H1 (cell line): Measurements from ENCODE around the gene AGBL4. TPM values are rescaled to one million over a fixed set of nuclear protein-coding genes. Genes with fewer than 3 reads are reported as not detected.

ENCODE experiments used
- CTCF ChIA-PET: fragments of 300-600 bp; sonication (Branson Sonifier 250); formaldehyde crosslinking; loops from one replicate; lab custom pipeline; 2021; ENCODE audit not compliant: partially characterized antibody; lab: Charles Lee
- POLR2A ChIA-PET: fragments of 300-600 bp; sonication (Branson Sonifier 250); formaldehyde crosslinking; loops from one replicate; lab custom pipeline; 2021; ENCODE audit warnings: inconsistent platforms; ENCODE audit not compliant: partially characterized antibody; lab: Charles Lee
- DNase-seq, 2 experiments: peaks; one replicate each; pipeline versions ENCODE4 v3.0.0 to v3.0.0-alpha.2; 2010 to 2022; ENCODE audit warnings: low spot score in 2 of 2, low read depth in 1 of 2, mixed read lengths in 1 of 2
- FAIRE-seq: peaks from 2 replicates; lab custom pipeline; 2011; peaks lifted over from hg19 to GRCh38; lab: Jason Lieb, UNC
- H2AFZ ChIP-seq: 2 replicates; pipeline ENCODE4 v1.8.1; 2012; ENCODE audit warnings: low read length, inconsistent platforms
- H2AK5ac ChIP-seq: 2 replicates; pipeline ENCODE4 v1.6.1; 2013; ENCODE audit warnings: low read depth, low read length
- H2BK120ac ChIP-seq: replicated peaks from 2 replicates; pipeline ENCODE3; 2013; ENCODE audit warnings: low read depth, low read length, inconsistent platforms
- H2BK12ac ChIP-seq: 2 replicates; pipeline ENCODE4 v1.6.1; 2013; ENCODE audit warnings: low read depth, low read length
- H2BK15ac ChIP-seq: 2 replicates; pipeline ENCODE4 v1.6.1; 2013; ENCODE audit warnings: low read length
- H2BK20ac ChIP-seq: 2 replicates; pipeline ENCODE4 v1.6.1; 2013; ENCODE audit warnings: low read length
- H2BK5ac ChIP-seq: 2 replicates; pipeline ENCODE4 v1.6.1; 2013; ENCODE audit warnings: low read depth, low read length
- H3K14ac ChIP-seq: 2 replicates; pipeline ENCODE4 v1.6.1; 2013; ENCODE audit warnings: inconsistent platforms; ENCODE audit not compliant: insufficient read length
- H3K18ac ChIP-seq: 2 replicates; pipeline ENCODE4 v1.6.1; 2013; ENCODE audit warnings: low read length; ENCODE audit errors: extremely low read depth
- H3K23ac ChIP-seq: 2 replicates; pipeline ENCODE4 v1.6.1; 2013; ENCODE audit warnings: inconsistent platforms; ENCODE audit not compliant: insufficient read length
- H3K23me2 ChIP-seq: 2 replicates; pipeline ENCODE4 v1.6.1; 2013; ENCODE audit warnings: low read depth, low read length
- H3K27ac ChIP-seq: 2 replicates; pipeline ENCODE4 v1.6.1; 2011; ENCODE audit warnings: low read depth, low read length, inconsistent platforms
- H3K27me3 ChIP-seq, 4 experiments: replicated peaks in 1 of 4; 1 replicate in 1 of 4; 2 replicates in 3 of 4; pipeline versions ENCODE4 v1.6.1 to v1.8.1; 2011 to 2013; ENCODE audit warnings: low read length in 3 of 4, mild to moderate bottlenecking in 3 of 4, inconsistent platforms in 2 of 4, mixed read lengths in 2 of 4, moderate library complexity in 1 of 4; ENCODE audit not compliant: control insufficient read depth in 3 of 4, insufficient read depth in 3 of 4; ENCODE audit errors: extremely low read depth in 1 of 4
- H3K36me3 ChIP-seq, 4 experiments: 2 replicates each; pipeline versions ENCODE4 v1.6.1 to v1.8.1; 2011 to 2013; ENCODE audit warnings: mild to moderate bottlenecking in 4 of 4, low read length in 3 of 4, moderate library complexity in 2 of 4, control low read depth in 1 of 4, inconsistent platforms in 1 of 4; ENCODE audit not compliant: insufficient read depth in 4 of 4, control insufficient read depth in 2 of 4
- H3K4ac ChIP-seq: replicated peaks from 2 replicates; pipeline ENCODE3; 2013; ENCODE audit warnings: low read length, low read depth, mixed read lengths, inconsistent platforms; ENCODE audit not compliant: insufficient read length
- H3K4me1 ChIP-seq, 4 experiments: replicated peaks in 1 of 4; 1 replicate in 1 of 4; 2 replicates in 3 of 4; pipeline versions ENCODE4 v1.6.1 to v1.8.1; 2011 to 2013; ENCODE audit warnings: low read length in 3 of 4, inconsistent platforms in 2 of 4, mixed read lengths in 1 of 4; ENCODE audit not compliant: insufficient read depth in 4 of 4, control insufficient read depth in 3 of 4
- H3K4me2 ChIP-seq, 2 experiments: 2 replicates each; pipeline versions ENCODE4 v1.6.1 to v1.8.1; 2011 to 2013; ENCODE audit warnings: low read depth in 2 of 2, low read length in 2 of 2, control low read depth in 1 of 2, inconsistent platforms in 1 of 2, mild to moderate bottlenecking in 1 of 2; ENCODE audit not compliant: insufficient read depth in 1 of 2
- H3K4me3 ChIP-seq, 4 experiments: fragments of 200-600, 300-600 bp in 1 of 4; sonication (generic), shearing (Covaris generic), sonication (Bioruptor Twin) in 1 of 4; 2 replicates each; pipeline versions ENCODE4 v1.5.1 to v1.8.1; 2011 to 2016; ENCODE audit warnings: low read length in 4 of 4, low read depth in 3 of 4, control low read depth in 2 of 4, inconsistent platforms in 2 of 4, mild to moderate bottlenecking in 2 of 4, mixed read lengths in 1 of 4, moderate library complexity in 1 of 4; ENCODE audit not compliant: insufficient read depth in 2 of 4; ENCODE audit errors: extremely low read depth in 1 of 4
- H3K56ac ChIP-seq: replicated peaks from 2 replicates; pipeline ENCODE3; 2013; ENCODE audit warnings: low read depth, mild to moderate bottlenecking, mixed read lengths, low read length, inconsistent platforms; ENCODE audit not compliant: insufficient read length
- H3K79me1 ChIP-seq: 2 replicates; pipeline ENCODE4 v1.6.1; 2013; ENCODE audit warnings: low read depth, low read length, control low read depth
- H3K79me2 ChIP-seq, 2 experiments: 2 replicates each; pipeline versions ENCODE4 v1.6.1 to v1.8.1; 2012 to 2013; ENCODE audit warnings: low read length in 2 of 2, mild to moderate bottlenecking in 2 of 2, inconsistent platforms in 1 of 2; ENCODE audit not compliant: insufficient read depth in 2 of 2, control insufficient read depth in 1 of 2
- H3K9ac ChIP-seq, 4 experiments: replicated peaks in 1 of 4; 1 replicate in 1 of 4; 2 replicates in 3 of 4; pipeline versions ENCODE4 v1.6.1 to v1.8.1; 2011 to 2013; ENCODE audit warnings: low read depth in 3 of 4, low read length in 3 of 4, control low read depth in 2 of 4, mild to moderate bottlenecking in 2 of 4, moderate library complexity in 2 of 4, inconsistent platforms in 1 of 4; ENCODE audit errors: extremely low read depth in 1 of 4
- H3K9me3 ChIP-seq, 2 experiments: 2 replicates each; pipeline versions ENCODE4 v1.6.1 to v1.8.1; 2012 to 2013; ENCODE audit warnings: mild to moderate bottlenecking in 2 of 2, moderate library complexity in 2 of 2, control low read depth in 1 of 2, inconsistent platforms in 1 of 2, low read depth in 1 of 2, low read length in 1 of 2, mixed read lengths in 1 of 2; ENCODE audit not compliant: insufficient read depth in 2 of 2
- H4K20me1 ChIP-seq, 2 experiments: replicated peaks in 1 of 2; 2 replicates each; pipeline versions ENCODE3 to v1.8.1; 2011 to 2013; ENCODE audit warnings: inconsistent platforms in 2 of 2, low read length in 2 of 2, mild to moderate bottlenecking in 1 of 2; ENCODE audit not compliant: insufficient read depth in 2 of 2, control insufficient read depth in 1 of 2
- H4K5ac ChIP-seq: 2 replicates; pipeline ENCODE4 v1.6.1; 2013; ENCODE audit warnings: low read length, low read depth, mixed read lengths, inconsistent platforms; ENCODE audit not compliant: insufficient read length
- H4K8ac ChIP-seq: 2 replicates; pipeline ENCODE4 v1.8.0; 2013; ENCODE audit warnings: mild to moderate bottlenecking, moderate library complexity, low read length, inconsistent platforms; ENCODE audit not compliant: insufficient read depth; ENCODE audit errors: extremely low read depth
- H4K91ac ChIP-seq: replicated peaks from 2 replicates; pipeline ENCODE3; 2013; ENCODE audit warnings: low read length, mixed read lengths, inconsistent platforms; ENCODE audit not compliant: insufficient read length
- BRCA1 ChIP-seq: IDR thresholded peaks from 2 replicates; pipeline ENCODE4 v1.6.1; 2012; ENCODE audit warnings: low read depth, low read length, improper control_type of control experiment
- CBX8 ChIP-seq: fragments of 300-800, 300-1000 bp; sonication (generic); IDR thresholded peaks from 2 replicates; pipeline ENCODE4 v1.7.1; 2016; ENCODE audit warnings: low read depth, low read length, borderline replicate concordance
- CHD1 ChIP-seq: IDR thresholded peaks from 2 replicates; pipeline ENCODE4 v1.6.1; 2012; ENCODE audit warnings: low read depth, low read length, improper control_type of control experiment
- CHD2 ChIP-seq: IDR thresholded peaks from 2 replicates; pipeline ENCODE4 v1.6.1; 2012; ENCODE audit warnings: low read length, improper control_type of control experiment
- CTCF ChIP-seq, 3 experiments: IDR thresholded peaks; 1 replicate in 2 of 3; 2 replicates in 1 of 3; pipeline versions ENCODE4 v1.5.1 to v1.6.1; 2011; ENCODE audit warnings: low read length in 3 of 3, mild to moderate bottlenecking in 3 of 3, inconsistent platforms in 2 of 3, low read depth in 1 of 3, moderate library complexity in 1 of 3; ENCODE audit not compliant: insufficient read depth in 1 of 3; ENCODE audit errors: control extremely low read depth in 1 of 3
- EZH2 ChIP-seq: fragments of 200-600 bp; sonication (generic); IDR thresholded peaks from 2 replicates; pipeline ENCODE4 v1.7.1; 2012; ENCODE audit warnings: low read depth, mild to moderate bottlenecking, moderate library complexity, low read length, inconsistent platforms; ENCODE audit not compliant: severe bottlenecking
- GTF2F1 ChIP-seq: IDR thresholded peaks from 2 replicates; pipeline ENCODE4 v1.6.1; 2012; ENCODE audit warnings: low read depth, low read length, improper control_type of control experiment, borderline replicate concordance
- HDAC6 ChIP-seq: IDR thresholded peaks from one replicate; pipeline ENCODE4 v1.7.1; 2012; ENCODE audit warnings: low read depth, mild to moderate bottlenecking, inconsistent platforms, low read length, moderate library complexity
- NRF1 ChIP-seq: IDR thresholded peaks from 2 replicates; pipeline ENCODE4 v1.6.1; 2011; ENCODE audit warnings: mild to moderate bottlenecking, low read depth, low read length, improper control_type of control experiment
- POU5F1 ChIP-seq: IDR thresholded peaks from 2 replicates; pipeline ENCODE4 v1.6.1; 2011; ENCODE audit warnings: low read depth, mild to moderate bottlenecking, low read length, moderate library complexity
- TAF1 ChIP-seq: IDR thresholded peaks from 2 replicates; pipeline ENCODE4 v1.6.1; 2011; ENCODE audit warnings: mild to moderate bottlenecking, low read depth, low read length
- TAF7 ChIP-seq: optimal IDR thresholded peaks from 2 replicates; pipeline ENCODE3; 2011; ENCODE audit warnings: low read depth, mild to moderate bottlenecking, inconsistent platforms, low read length, moderate library complexity, borderline replicate concordance
- WGBS, 2 experiments: shearing (Covaris generic) in 1 of 2; methylation state at CpG; one replicate each; pipeline versions ENCODE4 v1.1.6 to v1.1.7; 2013 to 2015; ENCODE audit warnings: low lambda C conversion rate in 2 of 2, mixed read lengths in 2 of 2, inconsistent platforms in 1 of 2, low coverage in 1 of 2, missing lambda C conversion rate in 1 of 2; ENCODE audit not compliant: insufficient replicate concordance in 2 of 2, insufficient coverage in 1 of 2, insufficient read length in 1 of 2; ENCODE audit errors: extremely low coverage in 1 of 2, missing lambda C conversion rate in 1 of 2; 5-methylcytosine and 5-hydroxymethylcytosine counted together
- polyA plus RNA-seq, 7 experiments: library from polyadenylated mRNA; depleted of rRNA in 3 of 7; stranded (reverse) in 5 of 7; unstranded in 2 of 7; fragments of >200 nt in 5 of 7; fragments of 200-250 nt in 2 of 7; gene quantifications; 1 replicate in 5 of 7; 2 replicates in 1 of 7; 4 replicates in 1 of 7; pipeline versions ENCODE4 v1.2.1 to v1.2.3, GENCODE V29; 2011 to 2013; ENCODE audit warnings: missing spikeins in 2 of 7, mixed read lengths in 2 of 7
- total RNA-seq: library from RNA; stranded (reverse); fragmentation: NEBNext Ultra II Directional; extraction: Animal tissue kit (Norgen Biotek cat#: 25700); gene quantifications from 2 replicates; pipeline ENCODE4 v1.2.1, GENCODE V29; 2021

The AGBL4 gene
- total and polyA plus RNA-seq, 2 of the 8 experiments (the other 6 are each of a cell fraction or from before 2014, with no cell fraction given) = 0.41 to 0.45 TPM

GRCh38 chr1:49651136-49651535 is 372.6 kb downstream of the AGBL4 start:
- Histone ChIP-seq H2AK5ac (no peak overlapping the region), H3K4me1 (no peaks in the 10 kb centered on the region), H3K36me3 (no peaks in the 10 kb centered on the region), H4K91ac (no peak overlapping the region), H3K23ac (no peak overlapping the region), H3K14ac (no peak overlapping the region), H3K56ac (no peak overlapping the region), H3K79me1 (no peaks in the 10 kb centered on the region), H3K79me2 (no peaks in the 10 kb centered on the region), H3K4me3 (no peak overlapping the region), H3K4ac (no peak overlapping the region), H4K5ac (no peak overlapping the region), H3K4me2 (no peak overlapping the region), H2BK5ac (no peak overlapping the region), H2BK20ac (no peak overlapping the region), H4K8ac (no peak overlapping the region), H3K18ac (no peak overlapping the region), H3K27me3 (no peaks in the 10 kb centered on the region), H3K9me3 (peaks cover 46 to 54% of the 10 kb centered on the region in 2 experiments), H3K9ac (no peak overlapping the region), H2AFZ (no peak overlapping the region), H4K20me1 (no peaks in the 10 kb centered on the region), H2BK120ac (no peak overlapping the region), H3K27ac (no peak overlapping the region), H2BK12ac (no peak overlapping the region), H2BK15ac (no peak overlapping the region), H3K23me2 (no peaks in the 10 kb centered on the region)
- 92% methylated on average over 3 of the region's 3 CpGs; no CpG with 5 or more reads in 1 of the 2 experiments for WGBS, 2 experiments
- ChIA-PET CTCF (interaction anchor here (1.0 kb wide), 1 partner anchor 43 kb away, joined by 3 read pairs; no protein-coding TSS in a partner anchor), POLR2A (no interaction called here)
- no peak for FAIRE-seq
- no peak for DNase-seq
- TF ChIP-seq EZH2 = no peak
- no peak for TF ChIP-seq CBX8
- TF ChIP-seq GTF2F1 = no peak
- no peak for TF ChIP-seq CHD2
- TF ChIP-seq NRF1 = no peak
- no peak for TF ChIP-seq BRCA1
- TF ChIP-seq CTCF (IDR thresholded peaks at IDR 0.05; ENCODE audit: control extremely low read depth in 1 of 3, insufficient read depth in 1 of 3, low read depth in 1 of 3, low read length in 3 of 3) = no peak
- TF ChIP-seq TAF7 = no peak
- no peak for TF ChIP-seq TAF1
- TF ChIP-seq CHD1 = no peak
- no peak for TF ChIP-seq HDAC6
- no peak for TF ChIP-seq POU5F1
